CD14-positive monocyte (primary cell): ENCODE results near the gene CARM1. TPM values are rescaled to one million over a fixed set of nuclear protein-coding genes. Genes with fewer than 3 reads are reported as not detected.

ENCODE experiments used
- DNase-seq, 3 donors: peaks; one replicate each; pipeline ENCODE4 v3.0.0-alpha.2; 2011 to 2022
- H2AFZ ChIP-seq: 2 replicates; pipeline ENCODE4 v1.6.0; 2012; ENCODE audit warnings: mild to moderate bottlenecking, low read depth, low read length, inconsistent platforms; ENCODE audit not compliant: insufficient read depth, poor library complexity, severe bottlenecking
- H3K27ac ChIP-seq, 2 donors: 1 replicate in 1 of 2; 2 replicates in 1 of 2; pipeline ENCODE4 v1.5.1; 2012 to 2013; ENCODE audit warnings: low read length in 2 of 2, control low read depth in 1 of 2, inconsistent platforms in 1 of 2, low read depth in 1 of 2, mild to moderate bottlenecking in 1 of 2
- H3K27me3 ChIP-seq, 2 donors: one replicate each; pipeline versions ENCODE4 v1.6.0 to v1.6.1; 2011 to 2013; ENCODE audit warnings: low read length in 2 of 2; ENCODE audit not compliant: control insufficient read depth in 2 of 2, insufficient read depth in 2 of 2
- H3K36me3 ChIP-seq, 2 donors: replicated peaks in 1 of 2; 1 replicate in 1 of 2; 2 replicates in 1 of 2; pipeline versions ENCODE4 v1.5.1 to v1.6.1; 2012 to 2013; ENCODE audit warnings: low read length in 2 of 2, control low read depth in 1 of 2, inconsistent platforms in 1 of 2, mild to moderate bottlenecking in 1 of 2; ENCODE audit not compliant: insufficient read depth in 2 of 2, control insufficient read depth in 1 of 2
- H3K4me1 ChIP-seq, 2 donors: 1 replicate in 1 of 2; 2 replicates in 1 of 2; pipeline versions ENCODE4 v1.5.1 to v1.6.1; 2012 to 2013; ENCODE audit warnings: low read length in 2 of 2, control low read depth in 1 of 2, inconsistent platforms in 1 of 2, mild to moderate bottlenecking in 1 of 2, moderate library complexity in 1 of 2; ENCODE audit not compliant: insufficient read depth in 2 of 2, control insufficient read depth in 1 of 2
- H3K4me2 ChIP-seq: replicated peaks from 2 replicates; pipeline ENCODE3; 2012; ENCODE audit warnings: low read length, moderate library complexity, mild to moderate bottlenecking; ENCODE audit not compliant: poor library complexity, severe bottlenecking; ENCODE audit errors: extremely low read depth
- H3K4me3 ChIP-seq, 3 experiments: fragments of 200-600 bp in 1 of 3; sonication (generic) in 1 of 3; replicated peaks in 1 of 3; 1 replicate in 2 of 3; 2 replicates in 1 of 3; pipeline ENCODE4 v1.5.1; 2011 to 2013; ENCODE audit warnings: low read length in 3 of 3, mild to moderate bottlenecking in 3 of 3, control low read depth in 2 of 3, low read depth in 2 of 3, inconsistent platforms in 1 of 3, moderate library complexity in 1 of 3
- H3K79me2 ChIP-seq: 2 replicates; pipeline ENCODE4 v1.6.0; 2012; ENCODE audit warnings: mild to moderate bottlenecking, control low read depth, inconsistent platforms, low read length, moderate library complexity; ENCODE audit not compliant: insufficient read depth
- H3K9ac ChIP-seq: 2 replicates; pipeline ENCODE4 v1.6.0; 2017; ENCODE audit warnings: low read length, mild to moderate bottlenecking; ENCODE audit not compliant: insufficient read depth, poor library complexity, severe bottlenecking
- H3K9me3 ChIP-seq, 2 donors: replicated peaks in 1 of 2; 1 replicate in 1 of 2; 2 replicates in 1 of 2; pipeline versions ENCODE4 v1.5.1 to v1.6.1; 2012 to 2013; ENCODE audit warnings: low read length in 2 of 2, control low read depth in 1 of 2; ENCODE audit not compliant: control insufficient read depth in 1 of 2, insufficient read depth in 1 of 2
- H4K20me1 ChIP-seq: 2 replicates; pipeline ENCODE4 v1.6.0; 2012; ENCODE audit warnings: mild to moderate bottlenecking, low read length, control low read depth, moderate library complexity; ENCODE audit not compliant: insufficient read depth
- H3K27ac Mint-ChIP-seq, 7 donors: one replicate each; pipeline ENCODE4 v1.8.0; 2020; ENCODE audit warnings: mild to moderate bottlenecking in 7 of 7, mixed read lengths in 7 of 7, moderate library complexity in 6 of 7, inconsistent platforms in 2 of 7
- H3K27me3 Mint-ChIP-seq, 3 donors: one replicate each; pipeline ENCODE4 v1.8.0; 2021 to 2022; ENCODE audit warnings: low read depth in 3 of 3, mild to moderate bottlenecking in 3 of 3, mixed read lengths in 3 of 3, moderate library complexity in 3 of 3, inconsistent platforms in 1 of 3
- H3K36me3 Mint-ChIP-seq, 2 donors: one replicate each; pipeline ENCODE4 v1.8.0; 2020; ENCODE audit warnings: mixed read lengths in 2 of 2, inconsistent platforms in 1 of 2, mild to moderate bottlenecking in 1 of 2
- H3K4me1 Mint-ChIP-seq: one replicate; pipeline ENCODE4 v1.8.0; 2020; ENCODE audit warnings: mild to moderate bottlenecking, mixed read lengths
- H3K4me3 Mint-ChIP-seq, 2 donors: one replicate each; pipeline ENCODE4 v1.8.0; 2020; ENCODE audit warnings: mild to moderate bottlenecking in 2 of 2, mixed read lengths in 2 of 2, moderate library complexity in 1 of 2
- H3K9me3 Mint-ChIP-seq, 7 donors: one replicate each; pipeline ENCODE4 v1.8.0; 2020 to 2022; ENCODE audit warnings: mixed read lengths in 7 of 7, mild to moderate bottlenecking in 6 of 7, moderate library complexity in 6 of 7, inconsistent platforms in 2 of 7
- WGBS: methylation state at CpG from one replicate; pipeline ENCODE4 v1.1.5; 2013; ENCODE audit warnings: missing lambda C conversion rate; ENCODE audit not compliant: insufficient coverage; 5-methylcytosine and 5-hydroxymethylcytosine counted together
- intact Hi-C, 2 donors: fragments of 100-400 bp; cut with micrococcal nuclease; formaldehyde crosslinking; loops; one replicate each; pipeline versions ENCODE4 v1.15.0 to v1.15.1; 2023
- polyA plus RNA-seq, 3 donors: library from polyadenylated mRNA; depleted of rRNA in 1 of 3; unstranded in 2 of 3; stranded (reverse) in 1 of 3; fragments of 300-500 nt in 2 of 3; fragments of >200 nt in 1 of 3; fragmentation: Illumina TruSeq in 2 of 3; gene quantifications; 1 replicate in 2 of 3; 2 replicates in 1 of 3; pipeline ENCODE4 v1.2.3, GENCODE V29; 2012 to 2021
- TF ChIP-seq, protein P1 (sequence below): fragments of 200-600 bp; IDR thresholded peaks from one replicate; pipeline ENCODE4 v1.8.0; 2022; ENCODE audit warnings: antibody characterized with exemption, mild to moderate bottlenecking

The CARM1 gene
- polyA plus RNA-seq, 3 donors: 0.17 to 26.3 (median 0.29) TPM

DNA sequence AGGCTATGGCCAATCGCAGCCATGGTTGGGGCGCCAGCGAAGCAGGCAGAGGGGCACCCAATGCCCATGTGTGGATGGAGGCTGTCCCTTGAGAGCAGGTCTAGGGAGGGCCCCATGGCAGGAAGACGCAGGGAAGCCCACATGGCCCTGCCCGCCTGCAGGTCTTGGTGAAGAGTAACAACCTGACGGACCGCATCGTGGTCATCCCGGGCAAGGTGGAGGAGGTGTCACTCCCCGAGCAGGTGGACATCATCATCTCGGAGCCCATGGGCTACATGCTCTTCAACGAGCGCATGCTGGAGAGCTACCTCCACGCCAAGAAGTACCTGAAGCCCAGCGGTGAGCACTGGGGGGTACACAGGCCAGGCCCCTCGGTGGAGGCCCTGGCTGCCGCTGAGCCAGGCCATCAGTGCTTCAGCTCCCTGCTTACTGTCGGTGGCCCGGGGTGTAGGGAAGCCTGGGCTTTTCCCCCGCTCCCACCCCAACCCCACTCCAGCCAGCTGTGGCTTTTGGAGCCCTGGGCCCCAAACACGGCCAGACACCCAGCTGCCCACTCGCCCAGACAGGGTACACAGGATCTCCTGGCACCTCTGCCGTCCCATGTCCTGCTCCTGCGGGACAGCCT is 42.5 kb downstream of the CARM1 start:
- Mint-ChIP-seq H3K4me1 (no peaks in the 10 kb centered on the region), H3K27me3 (peaks cover 0 to 3% (median 0%) of the 10 kb centered on the region in 3 donors), H3K9me3 (peaks cover 0 to 2% (median 0%) of the 10 kb centered on the region in 7 donors), H3K4me3 (no peak overlapping the region), H3K36me3 (peaks cover 41 to 75% of the 10 kb centered on the region in 2 donors), H3K27ac (no peak overlapping the region)
- no peak overlapping the region for H3K4me2 ChIP-seq
- TF ChIP-seq, protein P1, sequence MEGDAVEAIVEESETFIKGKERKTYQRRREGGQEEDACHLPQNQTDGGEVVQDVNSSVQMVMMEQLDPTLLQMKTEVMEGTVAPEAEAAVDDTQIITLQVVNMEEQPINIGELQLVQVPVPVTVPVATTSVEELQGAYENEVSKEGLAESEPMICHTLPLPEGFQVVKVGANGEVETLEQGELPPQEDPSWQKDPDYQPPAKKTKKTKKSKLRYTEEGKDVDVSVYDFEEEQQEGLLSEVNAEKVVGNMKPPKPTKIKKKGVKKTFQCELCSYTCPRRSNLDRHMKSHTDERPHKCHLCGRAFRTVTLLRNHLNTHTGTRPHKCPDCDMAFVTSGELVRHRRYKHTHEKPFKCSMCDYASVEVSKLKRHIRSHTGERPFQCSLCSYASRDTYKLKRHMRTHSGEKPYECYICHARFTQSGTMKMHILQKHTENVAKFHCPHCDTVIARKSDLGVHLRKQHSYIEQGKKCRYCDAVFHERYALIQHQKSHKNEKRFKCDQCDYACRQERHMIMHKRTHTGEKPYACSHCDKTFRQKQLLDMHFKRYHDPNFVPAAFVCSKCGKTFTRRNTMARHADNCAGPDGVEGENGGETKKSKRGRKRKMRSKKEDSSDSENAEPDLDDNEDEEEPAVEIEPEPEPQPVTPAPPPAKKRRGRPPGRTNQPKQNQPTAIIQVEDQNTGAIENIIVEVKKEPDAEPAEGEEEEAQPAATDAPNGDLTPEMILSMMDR: no peak
- H3K79me2 ChIP-seq: no peaks in the 10 kb centered on the region
- peaks cover 42 to 69% of the 10 kb centered on the region in 2 donors for H3K36me3 ChIP-seq
- intact Hi-C loops: no loop called here
- H3K4me1 ChIP-seq: no peaks in the 10 kb centered on the region
- WGBS: over 99% methylated on average over 19 of the region's 24 CpGs
- no peak overlapping the region for H3K27ac ChIP-seq
- no peak overlapping the region for H3K9ac ChIP-seq
- no peaks in the 10 kb centered on the region for H4K20me1 ChIP-seq
- no peak overlapping the region for H3K4me3 ChIP-seq
- H3K27me3 ChIP-seq: no peaks in the 10 kb centered on the region
- H2AFZ ChIP-seq: no peak overlapping the region
- DNase-seq: no peak
- no peaks in the 10 kb centered on the region for H3K9me3 ChIP-seq

DNA sequence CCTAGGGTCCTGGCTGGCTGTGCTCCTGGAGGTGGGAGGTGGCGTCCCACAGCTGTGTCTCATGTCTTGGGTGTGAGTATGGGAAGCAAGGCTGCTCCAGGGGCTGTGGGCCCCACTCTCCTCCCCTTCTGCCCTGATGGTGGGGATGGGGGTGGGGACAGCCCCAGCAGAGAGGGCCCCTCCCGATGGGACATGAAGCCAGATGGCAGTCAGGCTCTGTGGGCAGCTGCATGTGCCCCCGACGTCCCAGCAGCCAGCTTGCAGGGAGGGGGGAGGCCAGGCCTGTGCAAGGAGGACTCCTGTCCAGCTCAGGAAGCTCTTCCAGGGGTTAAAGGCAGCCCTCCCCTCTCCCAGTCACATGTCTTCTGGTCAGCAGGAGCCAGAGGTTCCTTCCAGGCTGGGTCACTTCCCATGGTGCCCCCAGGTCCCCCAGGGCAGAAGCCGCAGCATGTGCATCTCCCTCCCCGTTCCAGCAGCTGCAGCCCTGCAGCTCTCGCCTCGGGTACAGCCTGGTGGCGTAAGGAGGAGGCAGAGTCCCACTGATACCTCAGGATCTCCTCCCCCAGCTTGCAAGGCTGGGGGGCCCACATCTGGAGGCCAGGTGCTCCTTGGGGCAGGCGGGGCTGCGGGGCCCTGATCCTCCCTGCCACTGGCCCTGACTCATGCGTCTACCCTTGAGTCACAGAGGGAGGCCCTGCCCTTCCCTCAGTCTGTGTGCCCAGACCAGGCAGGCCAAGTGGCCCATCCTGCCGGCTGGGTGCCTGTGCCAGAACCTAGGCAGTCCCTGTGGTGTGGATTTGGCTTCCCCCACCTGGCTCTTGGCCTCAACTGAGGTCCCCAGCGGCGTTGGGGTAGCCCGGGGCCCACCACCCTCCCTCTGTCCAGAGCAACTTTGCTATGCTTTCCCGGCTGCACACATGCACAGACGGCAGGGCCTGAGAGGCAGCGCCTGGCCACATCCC is 44.1 kb downstream of the CARM1 start:
- Histone ChIP-seq H3K9ac (no peak overlapping the region), H3K9me3 (no peaks in the 10 kb centered on the region), H3K4me2 (no peak overlapping the region), H3K36me3 (peaks cover 49 to 72% of the 10 kb centered on the region in 2 donors), H3K27ac (no peak overlapping the region), H3K79me2 (no peaks in the 10 kb centered on the region), H4K20me1 (no peaks in the 10 kb centered on the region), H2AFZ (no peak overlapping the region), H3K4me3 (no peak overlapping the region), H3K4me1 (no peaks in the 10 kb centered on the region), H3K27me3 (no peaks in the 10 kb centered on the region)
- peaks cover 42 to 75% of the 10 kb centered on the region in 2 donors for H3K36me3 Mint-ChIP-seq
- peaks cover 0 to 3% (median 0%) of the 10 kb centered on the region in 3 donors for H3K27me3 Mint-ChIP-seq
- intact Hi-C loops: no loop called here
- no peaks in the 10 kb centered on the region for H3K4me1 Mint-ChIP-seq
- 99% methylated on average over 16 of the region's 19 CpGs for WGBS
- H3K4me3 Mint-ChIP-seq: no peak overlapping the region
- TF ChIP-seq, protein P1: no peak
- no peak for DNase-seq
- H3K27ac Mint-ChIP-seq: no peak overlapping the region
- peaks cover 0 to 2% (median 0%) of the 10 kb centered on the region in 7 donors for H3K9me3 Mint-ChIP-seq
